NB4 (cell line): ENCODE data around the gene CHMP2A.

ENCODE experiments used
- DNase-seq: peaks from one replicate; pipeline ENCODE4 v3.0.0; 2010; ENCODE audit warnings: low read depth
- H3K4me3 ChIP-seq: one replicate; pipeline ENCODE4 v1.5.1; 2011; ENCODE audit warnings: mild to moderate bottlenecking, low read depth, low read length, moderate library complexity
- CTCF ChIP-seq: IDR thresholded peaks from one replicate; pipeline ENCODE4 v1.5.1; 2012; ENCODE audit warnings: low read depth, low read length
- MAX ChIP-seq: IDR thresholded peaks from 2 replicates; pipeline ENCODE4 v1.6.1; 2011; ENCODE audit warnings: low read depth, low read length
- MYC ChIP-seq: IDR thresholded peaks from 2 replicates; pipeline ENCODE4 v1.6.1; 2011; ENCODE audit warnings: low read depth, low read length
- POLR2A ChIP-seq: IDR thresholded peaks from 2 replicates; pipeline ENCODE4 v1.6.1; 2011; ENCODE audit warnings: mild to moderate bottlenecking; ENCODE audit not compliant: insufficient read length; ENCODE audit errors: extremely low read depth

CHMP2A gene

GRCh38 chr19:58538257-58539168 is 16.4 kb downstream of the CHMP2A start:
- no peak for TF ChIP-seq CTCF
- no peak for TF ChIP-seq MYC
- TF ChIP-seq POLR2A: no peak
- no peak for TF ChIP-seq MAX
- DNase-seq: no peak
- no peak overlapping the region for H3K4me3 ChIP-seq

- DNase-seq: no peak
- TF ChIP-seq MAX (no peak), POLR2A (no peak), CTCF (no peak), MYC (no peak)
- no peak overlapping the region for H3K4me3 ChIP-seq
These were observed 17.8 kb downstream of the CHMP2A start for GRCh38 chr19:58536852-58537798.

GRCh38 chr19:58535857-58536256 is 19.0 kb downstream of the CHMP2A start:
- no peak for TF ChIP-seq CTCF
- TF ChIP-seq MYC: no peak
- no peak for TF ChIP-seq MAX
- TF ChIP-seq POLR2A: no peak
- H3K4me3 ChIP-seq: no peak overlapping the region
- DNase-seq: no peak

- no peak overlapping the region for H3K4me3 ChIP-seq
- no peak for DNase-seq
- TF ChIP-seq POLR2A: no peak
These were observed 23.7 kb downstream of the CHMP2A start for GRCh38 chr19:58531034-58531840.

GRCh38 chr19:58529405-58529804 is 25.5 kb downstream of the CHMP2A start:
- DNase-seq: no peak
- H3K4me3 ChIP-seq: no peak overlapping the region

More at GRCh38 chr19:58529405-58529804, 25.5 kb downstream of the CHMP2A start:
- TF ChIP-seq MYC (no peak), CTCF (no peak), POLR2A (no peak), MAX (no peak)
